Mucosa of stomach (tissue), 1 donor: Measurements from ENCODE around the gene CFAP77.

Source experiments
- H3K27me3 ChIP-seq: one replicate; pipeline ENCODE4 v1.7.0; 2013; ENCODE audit warnings: mild to moderate bottlenecking, low read length; ENCODE audit not compliant: control insufficient read depth, insufficient read depth
- H3K36me3 ChIP-seq: one replicate; pipeline ENCODE4 v1.7.0; 2013; ENCODE audit warnings: low read length; ENCODE audit not compliant: control insufficient read depth, insufficient read depth
- H3K4me1 ChIP-seq: one replicate; pipeline ENCODE4 v1.7.0; 2013; ENCODE audit warnings: mild to moderate bottlenecking, low read length; ENCODE audit not compliant: control insufficient read depth, insufficient read depth
- H3K4me3 ChIP-seq: one replicate; pipeline ENCODE4 v1.7.0; 2013; ENCODE audit warnings: low read length
- H3K9ac ChIP-seq: one replicate; pipeline ENCODE4 v1.7.0; 2013; ENCODE audit warnings: mild to moderate bottlenecking, low read length, moderate library complexity
- H3K9me3 ChIP-seq: one replicate; pipeline ENCODE4 v1.7.0; 2013; ENCODE audit warnings: mild to moderate bottlenecking, low read length, moderate library complexity; ENCODE audit not compliant: control insufficient read depth
- donor health status: Pancreatic carcinoma.

Gene CFAP77

DNA sequence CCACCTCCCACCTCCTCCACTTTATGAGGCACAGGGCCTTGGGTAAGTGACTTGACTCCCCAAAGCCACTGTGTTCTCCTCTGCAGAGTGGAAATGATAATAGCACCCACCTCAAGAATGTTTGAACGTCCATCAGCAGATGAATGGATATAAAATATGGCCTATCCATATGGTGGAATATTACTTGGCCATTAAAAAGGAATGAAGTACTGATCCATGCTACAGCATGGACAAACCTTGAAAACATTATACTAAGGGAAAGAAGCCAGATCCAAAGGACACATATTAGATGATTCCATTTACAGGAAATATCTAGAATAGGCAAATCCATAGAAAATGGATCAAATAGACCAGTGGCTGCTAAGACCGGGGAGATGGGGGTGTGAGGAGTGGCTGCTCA is 50.2 kb downstream of the CFAP77 start:
- Histone ChIP-seq H3K4me1 (no peaks in the 10 kb centered on the region), H3K36me3 (no peaks in the 10 kb centered on the region), H3K4me3 (no peak overlapping the region), H3K9ac (no peak overlapping the region), H3K9me3 (no peaks in the 10 kb centered on the region), H3K27me3 (peaks cover 14% of the 10 kb centered on the region)

DNA sequence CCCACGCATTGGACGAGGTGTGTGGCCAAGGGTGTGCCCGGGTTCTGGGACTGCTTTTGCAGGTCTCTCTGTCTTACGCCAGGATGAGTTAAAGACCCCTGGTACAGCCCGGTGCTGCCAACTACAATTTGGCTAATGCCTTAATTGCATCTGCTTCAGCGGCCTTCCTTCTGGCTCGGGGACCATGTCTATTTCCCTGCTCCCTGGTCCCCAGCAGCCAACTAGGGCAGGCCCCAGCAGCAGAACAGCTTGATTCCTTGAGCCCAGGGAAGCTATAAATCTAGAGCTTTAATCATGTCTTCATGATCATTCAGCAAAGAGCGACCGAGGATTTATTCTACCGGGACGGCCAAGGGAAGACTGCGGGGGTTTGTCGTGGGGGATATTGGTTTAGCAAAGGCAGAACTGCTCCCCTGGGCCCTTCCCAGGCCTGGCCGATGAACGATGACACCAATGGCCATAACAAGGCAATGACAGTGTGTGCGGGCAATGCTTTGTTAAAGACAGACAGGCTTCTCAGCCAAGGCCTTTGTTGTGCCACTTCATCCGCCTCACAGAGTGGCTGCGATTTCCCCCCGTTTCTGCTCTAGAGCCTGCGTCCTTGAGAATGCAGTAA is 51.4 kb downstream of the CFAP77 start:
- H3K36me3 ChIP-seq = no peaks in the 10 kb centered on the region
- no peaks in the 10 kb centered on the region for H3K4me1 ChIP-seq
- H3K9me3 ChIP-seq = no peaks in the 10 kb centered on the region
- H3K4me3 ChIP-seq = no peak overlapping the region
- H3K9ac ChIP-seq = no peak overlapping the region
- peaks cover 11% of the 10 kb centered on the region for H3K27me3 ChIP-seq

DNA sequence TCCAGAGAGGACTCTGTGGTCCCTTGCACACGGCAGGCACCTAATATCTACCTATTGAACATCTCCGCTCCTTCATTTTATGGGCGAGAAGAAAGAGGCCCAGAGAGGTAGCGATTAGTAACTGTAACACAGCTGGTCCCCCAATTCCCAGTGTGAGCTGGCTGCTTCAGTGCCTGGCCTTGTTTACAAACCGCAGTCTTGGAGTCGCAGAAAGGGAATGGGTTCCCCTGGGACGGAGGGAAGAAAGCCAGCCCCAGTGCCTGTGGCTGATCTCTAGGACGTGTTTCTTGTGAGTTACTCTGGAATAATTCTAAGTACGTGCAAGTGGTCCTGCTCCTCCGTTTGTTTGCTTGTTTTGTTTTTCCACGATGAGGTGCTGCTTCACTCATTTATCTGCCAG is 52.0 kb downstream of the CFAP77 start:
- H3K4me3 ChIP-seq = no peak overlapping the region
- no peak overlapping the region for H3K9ac ChIP-seq
- no peaks in the 10 kb centered on the region for H3K9me3 ChIP-seq
- H3K36me3 ChIP-seq = no peaks in the 10 kb centered on the region
- peaks cover 8% of the 10 kb centered on the region for H3K27me3 ChIP-seq
- H3K4me1 ChIP-seq = no peaks in the 10 kb centered on the region

DNA sequence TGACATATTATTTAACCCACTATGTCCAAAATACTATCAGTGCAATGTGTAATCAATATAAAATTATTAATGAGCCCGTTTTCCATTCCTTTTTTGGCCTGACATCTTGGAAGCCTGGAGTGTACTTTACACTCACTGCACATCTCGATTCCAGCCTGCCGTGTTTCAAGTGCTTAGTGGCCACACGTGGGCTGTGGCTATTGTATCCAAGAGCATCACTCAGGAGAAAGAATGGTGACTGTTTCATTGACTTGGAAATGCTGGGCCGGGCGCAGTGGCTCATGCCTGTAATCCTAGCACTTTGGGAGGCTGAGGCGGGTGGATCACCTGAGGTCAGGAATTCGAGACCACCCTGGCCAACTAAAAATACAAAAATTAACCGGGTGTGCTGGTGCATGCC is 54.5 kb downstream of the CFAP77 start:
- H3K27me3 ChIP-seq = no peaks in the 10 kb centered on the region
- H3K9me3 ChIP-seq = no peaks in the 10 kb centered on the region
- no peak overlapping the region for H3K9ac ChIP-seq
- H3K4me1 ChIP-seq = no peaks in the 10 kb centered on the region
- no peaks in the 10 kb centered on the region for H3K36me3 ChIP-seq
- no peak overlapping the region for H3K4me3 ChIP-seq

DNA sequence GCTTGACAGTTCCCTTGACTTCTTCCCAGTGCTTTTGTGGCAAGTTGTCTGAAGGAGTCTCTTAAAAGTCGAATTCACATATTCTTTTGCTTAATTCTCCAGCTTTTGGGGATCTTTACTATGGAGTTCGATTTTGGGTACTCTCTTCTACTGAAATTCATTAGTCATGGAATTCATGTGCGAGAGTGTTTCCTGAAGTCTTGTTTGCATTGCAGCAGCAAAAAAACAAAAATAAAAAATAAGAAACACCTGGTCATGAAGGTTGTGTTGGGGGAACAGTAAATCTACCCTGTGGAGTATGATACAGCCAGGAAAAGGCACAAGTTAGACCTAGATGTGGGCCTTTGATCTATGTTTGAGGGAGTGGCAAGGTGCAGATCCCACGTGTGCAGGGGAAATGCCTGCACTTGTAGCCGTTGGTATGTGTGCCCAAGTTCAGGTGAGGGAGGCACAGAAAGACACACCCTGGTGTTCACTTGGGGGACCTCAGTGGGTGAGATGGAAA is 55.2 kb downstream of the CFAP77 start:
- Histone ChIP-seq H3K4me3 (no peak overlapping the region), H3K36me3 (no peaks in the 10 kb centered on the region), H3K9me3 (no peaks in the 10 kb centered on the region), H3K27me3 (no peaks in the 10 kb centered on the region), H3K4me1 (no peaks in the 10 kb centered on the region), H3K9ac (no peak overlapping the region)

DNA sequence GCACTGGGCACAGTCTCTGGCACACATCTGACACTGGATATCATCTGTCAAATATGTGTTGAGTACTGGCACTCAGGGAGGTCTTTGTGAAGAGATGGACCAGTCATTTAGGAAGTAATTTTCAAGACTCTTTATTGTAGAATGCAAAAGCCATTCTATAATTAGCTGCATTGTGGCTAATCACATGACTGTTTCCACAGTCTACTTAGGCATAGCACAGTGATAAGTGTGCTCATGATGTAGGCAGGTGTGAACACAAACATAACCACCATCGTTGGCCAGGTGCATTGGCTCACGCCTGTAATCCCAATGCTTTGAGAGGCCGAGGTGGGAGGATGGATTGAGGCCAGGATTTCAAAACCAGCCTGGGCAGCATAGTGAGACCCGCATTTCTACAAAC is 62.2 kb downstream of the CFAP77 start:
- Histone ChIP-seq H3K36me3 (no peaks in the 10 kb centered on the region), H3K4me1 (no peaks in the 10 kb centered on the region), H3K27me3 (peaks cover 7% of the 10 kb centered on the region), H3K9me3 (no peaks in the 10 kb centered on the region), H3K4me3 (no peak overlapping the region), H3K9ac (no peak overlapping the region)

DNA sequence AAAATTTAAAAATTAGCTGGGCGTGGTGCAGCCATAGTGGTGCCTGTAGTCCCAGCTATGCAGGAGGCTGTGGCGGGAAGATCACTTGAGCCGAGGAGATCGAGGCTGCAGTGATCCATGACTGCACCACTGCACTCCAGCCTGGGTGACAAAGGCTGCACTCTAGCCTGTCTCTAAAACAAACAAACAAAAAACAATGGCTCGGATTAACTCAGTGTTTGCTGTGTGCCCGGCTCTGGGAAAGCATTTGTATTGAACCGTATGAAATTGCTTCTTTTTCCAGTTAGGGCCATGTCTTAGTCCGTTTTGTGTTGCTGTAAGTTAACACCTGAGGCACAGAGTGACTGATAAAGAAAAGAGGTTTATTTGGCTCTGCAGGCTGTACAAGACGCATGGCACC is 62.6 kb downstream of the CFAP77 start:
- H3K4me3 ChIP-seq = no peak overlapping the region
- H3K9me3 ChIP-seq = no peaks in the 10 kb centered on the region
- no peaks in the 10 kb centered on the region for H3K36me3 ChIP-seq
- peaks cover 7% of the 10 kb centered on the region for H3K27me3 ChIP-seq
- no peaks in the 10 kb centered on the region for H3K4me1 ChIP-seq
- no peak overlapping the region for H3K9ac ChIP-seq

DNA sequence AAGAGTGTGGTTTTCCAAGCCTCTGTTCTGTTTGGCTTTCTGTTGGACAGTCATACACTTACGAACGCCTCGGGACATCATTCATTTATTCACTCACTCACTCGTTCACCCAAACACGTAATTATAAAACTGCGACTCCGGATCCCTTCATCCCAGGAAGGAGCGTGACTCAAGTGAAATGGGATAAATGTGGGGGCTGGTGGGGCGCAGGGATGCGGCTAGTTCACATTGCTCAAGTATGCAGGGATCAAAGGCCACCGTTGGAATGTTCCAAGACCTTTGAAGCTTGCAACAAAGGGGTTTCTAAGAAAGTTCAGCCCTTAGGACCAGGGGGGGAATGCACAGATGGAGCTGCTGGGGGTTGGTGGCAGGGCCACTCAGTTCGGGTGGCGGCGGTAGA is 64.2 kb downstream of the CFAP77 start:
- no peak overlapping the region for H3K4me3 ChIP-seq
- H3K9ac ChIP-seq = no peak overlapping the region
- peaks cover 7% of the 10 kb centered on the region for H3K27me3 ChIP-seq
- no peaks in the 10 kb centered on the region for H3K9me3 ChIP-seq
- no peaks in the 10 kb centered on the region for H3K36me3 ChIP-seq
- no peaks in the 10 kb centered on the region for H3K4me1 ChIP-seq

DNA sequence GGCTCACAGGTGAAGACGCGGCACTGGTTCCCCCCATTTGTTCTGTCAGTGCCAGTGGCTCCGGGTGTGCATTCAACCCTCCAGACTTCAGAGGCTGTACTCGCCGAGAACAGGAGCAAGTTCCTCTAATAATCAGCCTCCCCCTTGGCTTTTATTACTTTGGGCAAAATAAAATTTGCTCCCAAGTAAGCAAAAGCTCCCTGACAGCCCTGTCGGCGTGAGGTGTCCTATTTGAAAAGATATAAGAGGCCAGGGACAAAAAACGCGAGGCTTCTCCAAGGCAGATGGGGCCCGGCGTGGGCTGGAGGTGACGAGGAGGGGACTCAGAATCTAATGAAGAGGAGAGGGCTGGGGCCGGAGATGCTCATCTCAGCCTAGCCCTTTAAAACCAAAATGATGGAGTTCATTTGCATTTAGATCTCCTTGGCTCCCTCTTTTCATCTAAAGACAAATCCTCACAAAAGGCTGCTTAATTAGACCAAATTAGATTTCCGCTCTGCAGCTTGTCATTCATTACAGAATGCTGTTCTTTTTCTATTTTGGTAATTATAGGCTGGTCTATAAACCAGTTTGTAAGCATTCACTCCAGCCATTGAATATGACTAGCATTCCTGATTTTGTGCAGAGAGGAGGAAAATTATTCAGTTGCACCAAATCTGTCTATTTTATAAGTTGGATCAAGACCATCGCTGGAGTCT is 68.5 kb downstream of the CFAP77 start:
- Histone ChIP-seq H3K9me3 (no peaks in the 10 kb centered on the region), H3K4me1 (no peaks in the 10 kb centered on the region), H3K36me3 (no peaks in the 10 kb centered on the region), H3K9ac (no peak overlapping the region), H3K27me3 (peaks cover 4% of the 10 kb centered on the region), H3K4me3 (no peak overlapping the region)

DNA sequence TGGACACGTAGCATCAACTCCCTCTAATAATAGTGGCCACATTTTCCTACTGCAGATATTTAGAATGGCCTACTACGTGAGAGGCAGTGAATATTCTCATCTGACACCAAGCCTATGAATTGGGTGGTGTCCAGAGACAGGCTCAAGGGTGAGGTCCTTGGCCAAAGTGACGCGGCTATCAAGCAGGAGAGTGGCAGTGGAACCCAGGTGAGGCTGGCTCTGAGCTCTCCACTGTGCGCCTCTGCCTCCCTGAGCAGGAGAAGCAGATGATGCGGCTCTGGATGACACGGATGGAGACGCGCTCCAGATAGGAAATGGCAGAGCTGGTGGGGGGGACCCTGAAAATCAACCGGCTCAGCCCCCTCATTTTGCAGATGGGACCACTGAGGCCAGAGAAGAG is 69.7 kb downstream of the CFAP77 start:
- H3K36me3 ChIP-seq = no peaks in the 10 kb centered on the region
- no peak overlapping the region for H3K4me3 ChIP-seq
- no peaks in the 10 kb centered on the region for H3K4me1 ChIP-seq
- H3K27me3 ChIP-seq = peaks cover 7% of the 10 kb centered on the region
- no peak overlapping the region for H3K9ac ChIP-seq
- H3K9me3 ChIP-seq = no peaks in the 10 kb centered on the region

DNA sequence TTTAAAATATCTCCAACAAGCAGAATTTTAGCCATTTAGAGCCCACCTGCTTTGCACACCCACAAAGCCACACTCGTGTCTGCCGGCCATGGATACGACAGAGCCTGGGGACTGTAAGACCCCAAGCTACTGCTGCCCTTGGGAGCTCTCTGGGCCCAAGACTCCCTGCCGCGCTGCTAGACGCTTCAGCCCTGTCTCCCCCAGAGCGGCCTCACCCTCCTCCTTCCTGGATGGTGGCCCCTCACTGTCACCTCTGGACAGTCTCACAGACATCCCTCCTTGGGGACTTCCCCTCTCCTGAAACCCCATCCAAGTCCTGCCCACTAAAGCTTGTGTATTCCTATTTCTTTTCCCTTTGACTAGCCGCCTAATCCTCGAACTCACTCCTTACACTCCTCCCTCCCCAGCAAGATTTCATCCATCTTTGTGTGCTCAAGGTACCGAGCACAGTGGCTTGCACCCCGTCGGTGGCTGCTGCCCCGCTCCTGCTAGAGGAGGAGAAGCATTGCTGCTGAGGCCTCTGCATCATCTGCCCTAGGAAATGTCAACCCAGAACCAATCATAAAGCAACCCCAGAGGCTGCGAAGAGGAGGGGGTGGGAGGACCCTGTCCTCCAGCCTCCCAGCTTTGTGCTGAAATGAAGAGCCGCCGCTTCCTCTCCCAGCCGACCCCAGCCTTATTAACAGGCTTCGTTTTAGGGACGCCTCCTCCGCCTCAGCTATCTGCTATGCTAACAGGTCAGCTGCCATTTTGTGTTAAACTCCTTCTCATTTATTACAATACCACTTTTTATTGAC is 71.2 kb downstream of the CFAP77 start:
- Histone ChIP-seq H3K4me1 (no peaks in the 10 kb centered on the region), H3K4me3 (no peak overlapping the region), H3K9me3 (no peaks in the 10 kb centered on the region), H3K9ac (no peak overlapping the region), H3K36me3 (no peaks in the 10 kb centered on the region), H3K27me3 (peaks cover 12% of the 10 kb centered on the region)

DNA sequence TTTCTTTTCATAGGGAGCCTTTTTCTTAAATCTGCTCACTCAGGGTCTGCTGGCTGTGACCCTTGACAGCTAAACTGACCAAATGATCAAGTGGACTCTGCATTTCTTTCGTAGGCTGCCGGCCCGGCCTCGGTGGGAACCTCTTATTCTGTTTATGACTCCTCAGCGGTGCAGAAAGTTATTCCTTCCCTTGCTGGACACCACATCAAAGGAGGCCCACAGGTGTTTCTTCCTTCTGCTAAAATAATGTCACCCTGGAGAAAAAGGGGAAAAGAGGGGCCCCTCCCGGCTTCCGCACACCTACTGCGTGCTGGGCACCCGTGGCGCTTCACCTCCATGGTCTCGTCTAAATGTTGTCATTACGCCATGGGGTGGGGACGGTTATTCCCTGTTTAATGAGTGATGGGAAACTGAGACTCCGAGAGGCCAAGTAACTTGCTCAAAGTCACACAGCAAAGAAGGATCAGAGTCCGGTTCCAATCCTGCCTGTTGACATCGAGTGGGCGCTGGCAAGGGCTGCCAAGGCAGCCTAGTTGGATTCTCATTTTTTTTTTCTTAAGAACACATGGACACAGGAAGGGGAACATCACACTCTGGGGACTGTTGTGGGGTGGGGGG is 72.3 kb downstream of the CFAP77 start:
- no peak overlapping the region for H3K4me3 ChIP-seq
- no peaks in the 10 kb centered on the region for H3K36me3 ChIP-seq
- no peaks in the 10 kb centered on the region for H3K4me1 ChIP-seq
- peaks cover 20% of the 10 kb centered on the region for H3K27me3 ChIP-seq
- no peaks in the 10 kb centered on the region for H3K9me3 ChIP-seq
- H3K9ac ChIP-seq = no peak overlapping the region
